Measurements from ENCODE around the gene PDZRN3.
"Not testable (repeated sequence)": the region's sequence is repeated elsewhere in the genome, so short reads cannot be mapped to it uniquely, and the experiment has no call there.

The PDZRN3 gene

DNA sequence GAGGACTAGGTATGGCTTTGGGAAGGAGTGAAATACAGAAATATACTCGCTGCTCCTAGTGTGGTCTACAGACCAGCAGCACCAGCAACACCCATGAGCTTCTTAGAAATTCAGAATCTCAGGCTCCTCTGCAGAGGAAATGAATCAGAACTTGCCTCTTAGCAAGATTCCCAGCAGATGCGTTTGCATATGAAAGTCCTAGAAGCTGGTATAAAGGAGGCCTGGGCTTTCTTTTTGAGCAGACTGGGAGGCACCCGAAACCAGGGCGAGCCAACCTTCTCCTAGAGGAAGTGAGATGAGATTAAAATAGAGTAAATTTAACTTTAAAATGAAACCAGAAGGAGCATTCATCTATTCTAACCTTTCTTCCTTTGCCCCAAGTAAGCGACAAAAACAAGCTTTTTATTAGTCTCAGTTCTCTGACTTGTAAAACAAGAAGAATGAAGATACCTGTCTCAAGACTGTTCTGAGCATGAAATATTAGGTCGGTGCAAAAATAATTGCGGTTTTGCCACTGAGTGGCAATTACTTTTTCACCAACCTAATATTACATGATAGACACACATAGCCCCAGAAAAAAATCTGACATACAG lies 140.0 kb downstream of the PDZRN3 start:
- peak; percentile 52 for DNase-seq

DNA sequence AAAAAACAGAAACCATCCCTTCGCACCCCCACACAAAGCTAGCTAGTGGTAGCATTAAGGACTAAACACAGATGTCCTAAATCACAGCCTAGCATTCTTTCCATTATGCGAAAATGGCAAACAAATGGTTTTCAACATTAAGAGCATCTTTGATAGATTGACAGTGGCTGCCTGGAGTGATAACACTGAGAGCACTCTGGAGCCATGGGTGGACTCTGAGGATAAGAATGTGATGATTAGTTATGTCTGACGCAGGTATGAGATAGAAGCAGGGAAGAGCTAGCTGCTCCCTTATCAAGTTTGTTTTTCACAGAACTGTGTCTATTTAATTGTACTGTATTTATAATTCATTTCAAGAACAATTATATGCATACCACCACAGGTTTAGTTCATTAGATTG lies 142.9 kb downstream of the PDZRN3 start:
- DNase-seq: peak; percentile 44

GRCh38 chr3:73480187-73480672 lies 144.5 kb downstream of the PDZRN3 start:
- DNase-seq: peak; percentile 61

DNA sequence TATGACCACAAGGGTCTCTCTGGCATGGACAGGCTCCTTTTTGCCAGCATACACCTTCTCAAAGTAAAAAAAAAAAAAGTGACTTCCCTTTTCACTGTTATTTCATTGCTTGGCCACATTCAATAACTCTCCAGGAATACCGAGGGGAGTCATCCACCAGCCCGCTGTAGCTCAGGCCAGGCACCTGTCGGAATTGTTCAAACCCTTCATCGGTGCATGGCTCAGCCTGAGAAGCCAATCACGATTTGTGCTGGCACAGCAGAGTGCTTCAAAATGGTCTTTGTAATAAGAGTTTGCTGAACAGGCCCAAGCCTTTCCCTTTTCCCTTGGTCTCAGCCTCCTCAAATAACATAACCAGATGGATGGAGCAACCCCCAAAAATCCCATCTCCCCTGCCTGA lies 145.4 kb downstream of the PDZRN3 start:
- DNase-seq: no peak

GRCh38 chr3:73478858-73479257 lies 145.9 kb downstream of the PDZRN3 start:
- DNase-seq: no peak

- DNase-seq: no peak
Measured at GRCh38 chr3:73475717-73476116, 149.0 kb downstream of the PDZRN3 start.

GRCh38 chr3:73475175-73475574 lies 149.6 kb downstream of the PDZRN3 start:
- DNase-seq: no peak

DNA sequence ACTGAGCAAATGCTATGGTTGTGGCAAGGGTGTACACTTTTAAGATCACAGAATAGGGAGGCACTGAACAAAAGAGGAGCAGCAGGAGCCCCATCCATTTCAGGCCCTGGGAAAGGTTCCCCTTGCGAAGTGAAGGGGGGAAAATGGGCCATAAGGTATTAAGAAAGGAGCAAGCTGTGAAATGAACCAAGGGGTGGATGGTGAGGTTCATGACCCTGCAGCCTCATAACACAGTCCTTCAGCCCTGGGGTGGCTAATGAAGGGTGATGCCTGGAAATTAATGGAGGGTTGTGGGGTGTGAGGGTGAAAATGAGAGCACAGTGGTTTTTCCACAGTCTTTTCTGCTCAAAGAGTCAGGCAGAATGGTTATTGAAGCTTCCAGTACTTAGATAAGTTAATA lies 150.1 kb downstream of the PDZRN3 start:
- DNase-seq: no peak

- no peak for DNase-seq
Measured at GRCh38 chr3:73473898-73474416, 150.8 kb downstream of the PDZRN3 start.

DNA sequence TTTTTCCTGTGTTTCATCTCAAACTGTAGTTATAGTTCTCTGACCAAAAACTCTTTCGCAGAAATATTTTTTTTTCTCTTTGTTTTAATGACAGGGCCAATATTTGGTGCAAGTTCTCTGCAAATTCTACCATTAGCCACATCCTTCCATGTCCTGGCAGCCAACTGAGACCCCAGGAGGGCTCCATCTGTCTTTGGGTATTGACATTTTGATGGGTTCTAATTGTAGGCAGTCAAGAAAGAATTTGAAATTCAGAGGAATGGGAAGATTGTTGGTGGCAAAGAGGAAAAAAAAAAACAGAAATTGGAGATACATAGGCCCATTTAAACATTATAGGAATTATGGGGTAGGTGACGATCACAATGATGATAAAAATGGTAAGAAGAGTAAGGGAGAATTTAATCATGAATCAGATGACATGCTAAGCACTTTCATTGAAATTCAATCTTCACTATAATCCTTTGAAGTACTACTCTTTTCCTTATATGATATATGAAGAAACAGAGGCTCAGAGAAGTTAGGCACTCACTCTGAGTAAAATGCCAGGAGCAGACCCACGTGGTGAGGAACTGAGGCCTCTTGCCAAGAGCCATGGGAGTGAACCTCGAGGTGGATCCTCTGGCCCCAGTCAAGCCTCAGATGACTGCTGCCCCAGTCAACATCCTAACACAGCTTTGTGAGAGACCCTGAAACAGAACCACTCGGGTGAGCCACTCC lies 151.4 kb downstream of the PDZRN3 start:
- no peak for DNase-seq

GRCh38 chr3:73471986-73472787 lies 152.6 kb downstream of the PDZRN3 start:
- no peak for DNase-seq

DNA sequence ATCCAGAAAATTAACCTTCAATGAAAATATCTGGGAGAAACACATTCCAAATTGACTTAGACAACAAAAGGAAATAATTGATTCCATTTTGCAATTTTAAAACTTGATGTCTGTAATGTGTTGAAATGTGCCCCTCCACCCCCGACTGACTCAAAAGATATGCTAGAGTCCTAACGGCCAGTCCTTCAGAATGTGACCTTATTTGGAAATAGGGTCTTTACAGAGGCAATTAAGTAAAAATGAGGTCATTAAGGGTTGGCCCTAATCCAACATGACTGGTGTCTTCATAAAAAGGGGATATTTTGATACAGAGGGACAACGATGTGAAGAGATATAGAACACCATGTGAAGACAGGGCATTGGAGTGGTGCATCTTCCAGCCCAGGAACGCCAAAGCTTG lies 153.9 kb downstream of the PDZRN3 start:
- DNase-seq: peak; percentile 73

GRCh38 chr3:73469331-73469730 lies 155.4 kb downstream of the PDZRN3 start:
- DNase-seq: no peak

DNA sequence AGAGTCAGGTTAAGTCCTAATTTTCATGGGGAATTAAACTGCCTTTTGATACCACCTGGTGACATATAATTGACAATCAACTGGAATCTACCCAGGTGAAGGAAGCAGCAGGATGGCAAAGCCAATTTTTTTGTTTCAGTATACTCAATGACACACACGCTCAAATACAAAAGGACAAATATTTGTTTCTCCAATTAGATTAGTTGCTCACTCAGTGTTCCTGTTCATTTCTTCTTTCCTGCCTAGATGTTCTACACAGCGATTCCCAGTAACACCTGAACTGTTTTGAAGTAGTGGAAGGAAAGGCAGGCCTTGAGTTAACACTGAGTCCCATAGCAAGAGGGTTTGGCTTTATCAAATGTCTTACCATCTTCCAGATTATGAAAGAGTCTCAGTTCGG lies 157.5 kb downstream of the PDZRN3 start:
- DNase-seq: no peak

DNA sequence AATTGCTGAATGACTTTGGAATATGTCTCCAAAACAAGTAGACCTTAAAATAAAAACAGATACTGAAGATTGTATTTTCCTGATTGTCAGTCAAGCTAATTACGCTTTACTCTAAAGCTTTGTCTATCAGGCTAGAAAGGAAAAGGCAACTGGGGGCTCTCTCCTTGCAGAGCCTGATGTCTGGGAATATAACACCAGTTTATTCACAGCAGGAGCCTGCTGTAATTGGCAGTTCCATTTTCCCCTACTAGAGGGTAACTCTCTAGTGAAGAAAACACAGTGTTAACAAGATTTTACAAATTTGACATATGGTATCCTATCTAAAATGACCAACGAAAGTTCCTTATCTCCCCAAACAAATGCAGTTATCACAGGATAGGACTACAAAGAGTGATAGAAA lies 158.8 kb downstream of the PDZRN3 start:
- DNase-seq: no peak

DNA sequence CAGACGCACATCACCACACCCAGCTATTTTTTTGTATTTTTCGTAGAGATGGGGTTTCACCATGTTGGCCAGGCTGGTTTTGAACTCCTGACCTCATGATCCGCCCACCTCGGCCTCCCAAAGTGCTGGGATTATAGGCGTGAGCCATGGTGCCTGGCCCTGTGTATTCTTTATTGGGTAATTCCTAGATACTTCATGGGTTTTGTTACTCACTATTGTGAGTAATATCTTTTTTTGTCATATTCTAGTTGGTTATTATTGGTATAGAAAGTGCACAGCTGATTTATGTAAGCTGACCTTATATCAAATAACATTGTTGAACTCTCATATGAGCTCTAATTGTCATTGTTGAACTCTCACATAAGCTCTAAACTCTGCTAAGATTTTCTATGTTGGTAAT lies 160.6 kb downstream of the PDZRN3 start:
- not testable (repeated sequence) for DNase-seq

GRCh38 chr3:73461547-73461946 lies 163.2 kb downstream of the PDZRN3 start:
- peak; percentile 77 for DNase-seq

DNA sequence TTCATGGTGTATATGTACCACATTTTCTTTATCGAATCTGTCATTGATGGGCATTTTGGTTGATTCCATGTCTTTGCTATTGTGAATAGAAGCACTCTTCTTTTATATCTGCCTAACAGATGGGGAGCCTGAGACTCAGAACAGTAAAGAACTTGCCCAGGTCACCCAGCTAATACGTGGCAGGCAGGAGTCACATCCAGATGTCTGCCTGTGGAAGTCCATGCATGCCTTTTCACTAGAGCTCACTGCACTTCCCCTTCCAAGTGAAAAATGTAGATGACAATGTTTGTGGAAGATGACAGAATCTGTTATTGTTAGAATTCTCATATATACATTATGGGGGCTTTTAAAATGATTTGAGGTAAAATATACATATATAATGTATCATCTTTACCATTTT lies 165.0 kb downstream of the PDZRN3 start:
- no peak for DNase-seq

DNA sequence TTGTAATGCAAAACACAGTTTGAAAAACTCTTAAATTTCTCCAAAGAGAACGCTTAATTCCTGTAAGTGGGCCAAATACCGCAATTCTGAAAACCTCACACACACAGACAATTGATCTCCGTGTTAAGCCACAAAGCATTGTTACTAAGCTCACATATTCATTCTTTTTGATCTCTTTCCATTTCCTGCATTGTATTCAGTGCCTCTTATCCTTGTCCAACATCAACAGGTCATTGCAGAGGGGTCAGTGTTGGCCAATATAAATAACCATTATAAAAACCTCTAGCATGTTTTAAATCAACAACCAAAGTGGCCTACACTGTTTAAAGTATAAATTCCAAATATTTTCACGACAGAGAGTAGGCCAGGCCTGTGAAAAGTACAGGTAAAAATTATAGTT lies 171.1 kb downstream of the PDZRN3 start:
- peak; percentile 24 for DNase-seq

DNA sequence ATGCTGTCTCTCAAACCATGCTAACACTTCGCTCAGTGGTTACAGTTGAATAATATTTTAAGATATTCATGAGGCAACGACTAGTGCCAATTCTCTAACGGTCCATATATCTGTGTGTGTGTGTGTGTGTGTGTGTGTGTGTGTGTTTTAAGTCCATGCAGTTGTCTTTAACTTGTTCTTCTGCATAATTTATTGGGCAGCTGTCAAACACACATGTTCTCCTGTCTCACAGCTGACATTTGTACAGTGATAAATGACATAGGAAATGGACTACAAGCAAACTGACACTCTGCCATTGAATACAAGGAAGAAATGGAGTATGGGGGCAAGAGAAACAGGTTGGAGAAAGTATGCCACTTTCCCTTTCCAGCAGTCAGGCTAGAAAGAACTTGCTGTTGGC lies 172.0 kb downstream of the PDZRN3 start:
- no peak for DNase-seq

GRCh38 chr3:73451301-73451944 lies 173.3 kb downstream of the PDZRN3 start:
- no peak for DNase-seq

GRCh38 chr3:73449774-73450173 lies 175.0 kb downstream of the PDZRN3 start:
- no peak for DNase-seq

DNA sequence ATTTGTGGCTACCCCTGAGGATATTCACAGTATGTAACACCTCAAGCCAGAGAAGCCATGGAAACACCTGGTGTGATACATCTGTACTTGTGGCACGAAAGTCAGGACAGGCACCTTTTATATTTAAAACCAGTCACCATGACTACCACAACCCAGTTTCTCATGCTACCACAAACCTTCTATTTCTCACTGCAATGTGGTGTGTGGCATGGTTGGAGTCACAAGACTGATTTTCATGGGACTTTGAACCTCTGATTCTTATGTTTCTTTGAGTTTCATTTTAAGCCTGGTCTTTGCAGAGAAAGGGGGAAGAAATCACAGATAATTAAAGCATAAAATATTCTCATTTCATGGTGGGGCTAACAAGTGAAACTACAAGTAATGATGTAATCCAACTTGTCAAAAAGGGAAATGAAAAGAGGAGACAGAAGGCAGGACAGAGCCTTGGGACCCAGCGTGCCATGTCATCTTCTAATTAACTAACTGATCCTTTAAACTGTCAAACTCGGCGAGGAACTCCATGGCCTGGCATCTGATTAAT lies 175.9 kb downstream of the PDZRN3 start:
- DNase-seq: no peak

All from fibroblast of skin of right biceps (primary cell).